ENCODE data around the gene HIP1.

HIP1 gene

DNA sequence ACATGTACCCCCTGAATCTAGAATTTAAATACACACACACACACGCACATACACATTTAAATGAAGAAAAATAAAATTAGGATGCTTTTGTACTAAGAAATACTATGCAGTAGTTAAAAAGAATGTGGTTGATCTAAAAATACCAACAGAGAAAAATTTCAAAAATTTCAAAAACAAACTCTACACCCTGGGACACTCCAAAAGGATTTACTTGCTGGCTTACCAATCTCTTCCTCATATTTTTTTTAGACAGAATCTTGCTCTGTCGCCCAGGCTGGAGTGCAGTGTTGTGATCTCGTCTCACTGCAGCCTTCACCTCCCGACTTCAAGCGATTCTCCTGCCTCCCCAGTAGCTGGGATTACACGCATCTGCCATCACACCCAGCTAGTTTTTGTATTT is 80.9 kb downstream of the HIP1 start:
- H3K36me3 ChIP-seq (ENCODE audit: insufficient read depth, low read length), result no peaks in the 10 kb centered on the region
- no peaks in the 10 kb centered on the region for H3K9me3 ChIP-seq (ENCODE audit: low read length)
- no peaks in the 10 kb centered on the region for H3K27me3 ChIP-seq (ENCODE audit: control insufficient read depth in 1 of 2, insufficient read depth in 2 of 2, low read length in 2 of 2)
- H3K4me1 ChIP-seq (ENCODE audit: insufficient read depth, low read length), result no peaks in the 10 kb centered on the region
- H3K9ac ChIP-seq (ENCODE audit: low read length), result no peak overlapping the region
- no peak overlapping the region for H3K27ac ChIP-seq (ENCODE audit: low read depth, low read length)
- H3K4me3 ChIP-seq (ENCODE audit: low read depth in 1 of 2, low read length in 2 of 2), result no peak overlapping the region

- Histone ChIP-seq H3K36me3 (ENCODE audit: insufficient read depth, low read length) (no peaks in the 10 kb centered on the region), H3K4me3 (ENCODE audit: low read depth in 1 of 2, low read length in 2 of 2) (no peak overlapping the region), H3K27me3 (ENCODE audit: control insufficient read depth in 1 of 2, insufficient read depth in 2 of 2, low read length in 2 of 2) (no peaks in the 10 kb centered on the region), H3K9ac (ENCODE audit: low read length) (no peak overlapping the region), H3K27ac (ENCODE audit: low read depth, low read length) (no peak overlapping the region), H3K9me3 (ENCODE audit: low read length) (no peaks in the 10 kb centered on the region), H3K4me1 (ENCODE audit: insufficient read depth, low read length) (no peaks in the 10 kb centered on the region)
These were observed 82.0 kb downstream of the HIP1 start for GRCh38 chr7:75656740-75657139.

DNA sequence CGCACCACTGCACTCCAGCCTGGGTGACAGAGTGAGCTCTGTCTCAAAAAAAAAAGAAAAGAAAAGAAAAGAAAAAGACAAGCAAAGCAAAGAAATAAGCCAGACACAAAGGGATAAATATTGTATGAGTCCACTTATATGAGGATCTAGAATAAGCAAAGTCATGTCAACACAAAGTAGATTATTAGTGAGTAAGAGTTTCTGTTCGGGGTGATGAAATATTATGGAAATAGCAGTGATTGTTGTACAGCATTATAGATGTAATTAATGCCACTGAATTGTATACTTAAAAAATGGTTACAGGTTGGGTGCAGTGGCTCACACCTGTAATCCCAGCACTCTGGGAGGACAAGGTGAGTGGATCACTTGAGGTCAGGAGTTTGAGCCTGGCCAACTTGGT is 83.2 kb downstream of the HIP1 start:
- H3K9me3 ChIP-seq (ENCODE audit: low read length), result no peaks in the 10 kb centered on the region
- H3K27me3 ChIP-seq (ENCODE audit: control insufficient read depth in 1 of 2, insufficient read depth in 2 of 2, low read length in 2 of 2), result no peaks in the 10 kb centered on the region
- no peak overlapping the region for H3K27ac ChIP-seq (ENCODE audit: low read depth, low read length)
- H3K4me1 ChIP-seq (ENCODE audit: insufficient read depth, low read length), result no peaks in the 10 kb centered on the region
- H3K4me3 ChIP-seq (ENCODE audit: low read depth in 1 of 2, low read length in 2 of 2), result no peak overlapping the region
- no peaks in the 10 kb centered on the region for H3K36me3 ChIP-seq (ENCODE audit: insufficient read depth, low read length)
- no peak overlapping the region for H3K9ac ChIP-seq (ENCODE audit: low read length)

GRCh38 chr7:75654855-75655254 is 83.9 kb downstream of the HIP1 start:
- Histone ChIP-seq H3K27ac (ENCODE audit: low read depth, low read length) (no peak overlapping the region), H3K4me1 (ENCODE audit: insufficient read depth, low read length) (no peaks in the 10 kb centered on the region), H3K9ac (ENCODE audit: low read length) (no peak overlapping the region), H3K27me3 (ENCODE audit: control insufficient read depth in 1 of 2, insufficient read depth in 2 of 2, low read length in 2 of 2) (no peaks in the 10 kb centered on the region), H3K36me3 (ENCODE audit: insufficient read depth, low read length) (no peaks in the 10 kb centered on the region), H3K9me3 (ENCODE audit: low read length) (no peaks in the 10 kb centered on the region), H3K4me3 (ENCODE audit: low read depth in 1 of 2, low read length in 2 of 2) (no peak overlapping the region)

- Histone ChIP-seq H3K36me3 (ENCODE audit: insufficient read depth, low read length) (no peaks in the 10 kb centered on the region), H3K27ac (ENCODE audit: low read depth, low read length) (no peak overlapping the region), H3K27me3 (ENCODE audit: control insufficient read depth in 1 of 2, insufficient read depth in 2 of 2, low read length in 2 of 2) (no peaks in the 10 kb centered on the region), H3K4me1 (ENCODE audit: insufficient read depth, low read length) (no peaks in the 10 kb centered on the region), H3K9me3 (ENCODE audit: low read length) (no peaks in the 10 kb centered on the region), H3K4me3 (ENCODE audit: low read depth in 1 of 2, low read length in 2 of 2) (no peak overlapping the region), H3K9ac (ENCODE audit: low read length) (no peak overlapping the region)
These were observed 85.1 kb downstream of the HIP1 start for GRCh38 chr7:75653651-75654050.

- no peaks in the 10 kb centered on the region for H3K27me3 ChIP-seq (ENCODE audit: control insufficient read depth in 1 of 2, insufficient read depth in 2 of 2, low read length in 2 of 2)
- H3K9ac ChIP-seq (ENCODE audit: low read length), result no peak overlapping the region
- no peaks in the 10 kb centered on the region for H3K9me3 ChIP-seq (ENCODE audit: low read length)
- no peaks in the 10 kb centered on the region for H3K4me1 ChIP-seq (ENCODE audit: insufficient read depth, low read length)
- no peak overlapping the region for H3K27ac ChIP-seq (ENCODE audit: low read depth, low read length)
- no peak overlapping the region for H3K4me3 ChIP-seq (ENCODE audit: low read depth in 1 of 2, low read length in 2 of 2)
- no peaks in the 10 kb centered on the region for H3K36me3 ChIP-seq (ENCODE audit: insufficient read depth, low read length)
These were observed 86.0 kb downstream of the HIP1 start for GRCh38 chr7:75652788-75653187.

DNA sequence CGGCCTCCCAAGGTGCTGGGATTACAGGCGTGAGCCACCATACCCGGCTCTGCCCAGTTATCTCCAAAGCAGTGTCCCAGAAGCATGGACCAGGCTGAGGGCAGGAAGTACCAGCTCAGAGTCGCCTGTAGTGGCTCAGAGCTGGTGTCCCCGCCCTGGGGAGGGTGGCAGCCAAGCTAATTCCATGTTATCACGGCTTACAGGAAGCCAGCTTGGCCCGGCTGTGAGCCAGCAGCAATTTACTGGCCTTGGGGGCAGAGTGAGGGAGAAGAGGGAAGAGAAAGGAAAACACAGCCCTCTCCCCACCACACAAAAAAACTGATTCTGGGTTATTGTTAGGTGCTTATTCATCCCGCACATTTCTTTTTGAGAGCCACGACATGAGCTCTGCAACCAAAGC is 88.1 kb downstream of the HIP1 start:
- no peak overlapping the region for H3K9ac ChIP-seq (ENCODE audit: low read length)
- no peak overlapping the region for H3K4me3 ChIP-seq (ENCODE audit: low read depth in 1 of 2, low read length in 2 of 2)
- no peaks in the 10 kb centered on the region for H3K4me1 ChIP-seq (ENCODE audit: insufficient read depth, low read length)
- H3K27me3 ChIP-seq (ENCODE audit: control insufficient read depth in 1 of 2, insufficient read depth in 2 of 2, low read length in 2 of 2), result no peaks in the 10 kb centered on the region
- no peaks in the 10 kb centered on the region for H3K36me3 ChIP-seq (ENCODE audit: insufficient read depth, low read length)
- H3K27ac ChIP-seq (ENCODE audit: low read depth, low read length), result no peak overlapping the region
- H3K9me3 ChIP-seq (ENCODE audit: low read length), result no peaks in the 10 kb centered on the region

- Histone ChIP-seq H3K27ac (ENCODE audit: low read depth, low read length) (no peak overlapping the region), H3K9me3 (ENCODE audit: low read length) (no peaks in the 10 kb centered on the region), H3K4me3 (ENCODE audit: low read depth in 1 of 2, low read length in 2 of 2) (no peak overlapping the region), H3K9ac (ENCODE audit: low read length) (no peak overlapping the region), H3K4me1 (ENCODE audit: insufficient read depth, low read length) (no peaks in the 10 kb centered on the region), H3K27me3 (ENCODE audit: control insufficient read depth in 1 of 2, insufficient read depth in 2 of 2, low read length in 2 of 2) (no peaks in the 10 kb centered on the region), H3K36me3 (ENCODE audit: insufficient read depth, low read length) (no peaks in the 10 kb centered on the region)
These were observed 88.7 kb downstream of the HIP1 start for GRCh38 chr7:75650062-75650461.

DNA sequence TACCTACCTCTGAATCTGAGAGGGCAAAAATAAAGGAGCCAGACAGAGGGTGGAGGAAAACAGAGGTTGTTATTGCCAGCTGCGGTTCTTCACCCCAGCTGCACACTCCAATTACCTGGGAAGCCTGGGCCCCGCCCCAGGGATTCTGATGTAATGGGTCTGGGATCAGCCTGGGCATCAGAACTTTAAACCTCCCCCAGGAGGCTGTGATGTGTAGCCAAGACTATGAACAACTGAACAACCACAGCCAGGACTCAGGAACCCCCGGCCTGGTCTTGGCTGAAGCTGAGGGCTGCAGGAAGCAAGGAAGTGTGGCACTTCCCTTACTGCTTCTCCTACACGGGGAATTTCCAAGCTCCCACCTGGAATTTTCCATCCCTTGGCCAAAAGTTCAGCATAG is 89.3 kb downstream of the HIP1 start:
- no peak overlapping the region for H3K4me3 ChIP-seq (ENCODE audit: low read depth in 1 of 2, low read length in 2 of 2)
- no peaks in the 10 kb centered on the region for H3K27me3 ChIP-seq (ENCODE audit: control insufficient read depth in 1 of 2, insufficient read depth in 2 of 2, low read length in 2 of 2)
- no peaks in the 10 kb centered on the region for H3K4me1 ChIP-seq (ENCODE audit: insufficient read depth, low read length)
- no peaks in the 10 kb centered on the region for H3K9me3 ChIP-seq (ENCODE audit: low read length)
- no peak overlapping the region for H3K27ac ChIP-seq (ENCODE audit: low read depth, low read length)
- no peak overlapping the region for H3K9ac ChIP-seq (ENCODE audit: low read length)
- no peaks in the 10 kb centered on the region for H3K36me3 ChIP-seq (ENCODE audit: insufficient read depth, low read length)

- Histone ChIP-seq H3K4me3 (ENCODE audit: low read depth in 1 of 2, low read length in 2 of 2) (no peak overlapping the region), H3K27ac (ENCODE audit: low read depth, low read length) (no peak overlapping the region), H3K36me3 (ENCODE audit: insufficient read depth, low read length) (no peaks in the 10 kb centered on the region), H3K4me1 (ENCODE audit: insufficient read depth, low read length) (no peaks in the 10 kb centered on the region), H3K9ac (ENCODE audit: low read length) (no peak overlapping the region), H3K27me3 (ENCODE audit: control insufficient read depth in 1 of 2, insufficient read depth in 2 of 2, low read length in 2 of 2) (no peaks in the 10 kb centered on the region), H3K9me3 (ENCODE audit: low read length) (no peaks in the 10 kb centered on the region)
These were observed 90.9 kb downstream of the HIP1 start for GRCh38 chr7:75647709-75648438.

- no peak overlapping the region for H3K4me3 ChIP-seq (ENCODE audit: low read depth in 1 of 2, low read length in 2 of 2)
- H3K27ac ChIP-seq (ENCODE audit: low read depth, low read length), result no peak overlapping the region
- no peaks in the 10 kb centered on the region for H3K27me3 ChIP-seq (ENCODE audit: control insufficient read depth in 1 of 2, insufficient read depth in 2 of 2, low read length in 2 of 2)
- no peak overlapping the region for H3K9ac ChIP-seq (ENCODE audit: low read length)
- H3K4me1 ChIP-seq (ENCODE audit: insufficient read depth, low read length), result no peaks in the 10 kb centered on the region
- H3K36me3 ChIP-seq (ENCODE audit: insufficient read depth, low read length), result no peaks in the 10 kb centered on the region
- no peaks in the 10 kb centered on the region for H3K9me3 ChIP-seq (ENCODE audit: low read length)
These were observed 92.1 kb downstream of the HIP1 start for GRCh38 chr7:75646571-75647102.

DNA sequence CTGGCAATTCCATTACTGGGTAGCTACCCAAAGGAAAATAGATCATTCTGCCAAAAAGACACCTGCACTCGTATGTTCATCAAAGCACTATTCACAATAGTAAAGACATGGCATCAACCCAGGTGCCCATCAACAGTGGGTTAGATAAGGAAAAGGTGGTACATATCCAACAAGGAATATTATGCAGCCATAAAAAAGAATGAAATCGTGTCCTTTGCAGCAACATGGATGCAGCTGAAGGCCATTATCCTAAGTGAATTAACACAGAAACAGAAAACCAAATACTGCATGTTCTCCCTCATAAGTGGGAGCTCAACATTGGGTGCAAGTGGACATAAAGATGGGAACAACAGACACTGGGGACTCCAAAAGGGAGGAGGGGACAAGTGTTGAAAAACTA is 93.2 kb downstream of the HIP1 start:
- Histone ChIP-seq H3K4me3 (ENCODE audit: low read depth in 1 of 2, low read length in 2 of 2) (no peak overlapping the region), H3K9ac (ENCODE audit: low read length) (no peak overlapping the region), H3K27ac (ENCODE audit: low read depth, low read length) (no peak overlapping the region), H3K27me3 (ENCODE audit: control insufficient read depth in 1 of 2, insufficient read depth in 2 of 2, low read length in 2 of 2) (no peaks in the 10 kb centered on the region), H3K9me3 (ENCODE audit: low read length) (no peaks in the 10 kb centered on the region), H3K4me1 (ENCODE audit: insufficient read depth, low read length) (no peaks in the 10 kb centered on the region), H3K36me3 (ENCODE audit: insufficient read depth, low read length) (no peaks in the 10 kb centered on the region)

All from muscle layer of colon (tissue), 2 donors.